Upper lobe of left lung (tissue), 6 donors: ENCODE data around the gene C1orf226. TPM values are rescaled to one million over a fixed set of nuclear protein-coding genes. Genes with fewer than 3 reads are reported as not detected.

Source experiments
- ATAC-seq, 2 donors: fragments of 200-7000 bp; cut with Tn5 transposase; one replicate each; pipeline ENCODE4 v1.9.1; 2022; ENCODE audit warnings: mild to moderate bottlenecking in 2 of 2, moderate library complexity in 2 of 2; ENCODE audit not compliant: low FRiP score in 2 of 2
- DNase-seq, 2 donors: peaks; one replicate each; pipeline ENCODE4 v3.0.0-alpha.2; 2019 to 2020
- H3K27ac ChIP-seq, 4 donors: fragments of 200-600 bp; sonication (generic); one replicate each; pipeline ENCODE4 v1.5.1; 2016 to 2019
- H3K27me3 ChIP-seq, 4 donors: fragments of 200-600 bp; sonication (generic); one replicate each; pipeline ENCODE4 v1.5.1; 2017 to 2019
- H3K36me3 ChIP-seq, 4 donors: fragments of 200-600 bp; sonication (generic); one replicate each; pipeline ENCODE4 v1.5.1; 2016 to 2019
- H3K4me1 ChIP-seq, 4 donors: fragments of 200-600 bp; sonication (generic); one replicate each; pipeline ENCODE4 v1.5.1; 2018 to 2019
- H3K4me3 ChIP-seq, 4 donors: fragments of 200-600 bp; sonication (generic); one replicate each; pipeline ENCODE4 v1.5.1; 2017 to 2019; ENCODE audit warnings: mild to moderate bottlenecking in 2 of 4, moderate library complexity in 1 of 4
- H3K9me3 ChIP-seq, 4 donors: fragments of 200-600 bp; sonication (generic); one replicate each; pipeline ENCODE4 v1.5.1; 2018 to 2019
- CTCF ChIP-seq, 6 experiments: fragments of 450-650 bp in 4 of 6; fragments of 200-600 bp in 2 of 6; sonication (generic) in 2 of 6; IDR thresholded peaks; one replicate each; pipeline ENCODE4 v1.5.1; 2016 to 2019; ENCODE audit warnings: antibody characterized with exemption in 6 of 6
- EP300 ChIP-seq, 4 donors: sonication (generic); formaldehyde crosslinking; IDR thresholded peaks; one replicate each; pipeline ENCODE4 v1.5.1; 2017; ENCODE audit warnings: antibody characterized with exemption in 4 of 4, control low read depth in 2 of 4
- POLR2A ChIP-seq, 4 donors: fragments of 450-650 bp; IDR thresholded peaks; one replicate each; pipeline ENCODE4 v1.5.1; 2016 to 2017; ENCODE audit warnings: antibody characterized with exemption in 4 of 4, mild to moderate bottlenecking in 2 of 4
- POLR2AphosphoS5 ChIP-seq, 2 donors: sonication (generic); formaldehyde crosslinking; IDR thresholded peaks; one replicate each; pipeline ENCODE4 v1.5.1; 2017; ENCODE audit warnings: antibody characterized with exemption in 2 of 2
- WGBS, 2 donors: methylation state at CpG; one replicate each; pipeline ENCODE4 v1.1.5; 2017 to 2018; 5-methylcytosine and 5-hydroxymethylcytosine counted together
- total RNA-seq, 6 donors: library from RNA; depleted of rRNA in 4 of 6; stranded (reverse); fragments of >200 nt in 4 of 6; gene quantifications; one replicate each; pipeline versions ENCODE4 v1.1.0 to v1.2.1, GENCODE V29; 2016 to 2021
- donor health status: DM: no; HTN: no; CAD: no; lungs with moderate emphysema.
- donor health status: DM: no; HTN: yes; CAD: no; lungs with severe emphysema.

C1orf226 gene
- total RNA-seq, 6 donors from 2014 or later, result 7.2 to 16.7 (median 10.9) TPM

DNA sequence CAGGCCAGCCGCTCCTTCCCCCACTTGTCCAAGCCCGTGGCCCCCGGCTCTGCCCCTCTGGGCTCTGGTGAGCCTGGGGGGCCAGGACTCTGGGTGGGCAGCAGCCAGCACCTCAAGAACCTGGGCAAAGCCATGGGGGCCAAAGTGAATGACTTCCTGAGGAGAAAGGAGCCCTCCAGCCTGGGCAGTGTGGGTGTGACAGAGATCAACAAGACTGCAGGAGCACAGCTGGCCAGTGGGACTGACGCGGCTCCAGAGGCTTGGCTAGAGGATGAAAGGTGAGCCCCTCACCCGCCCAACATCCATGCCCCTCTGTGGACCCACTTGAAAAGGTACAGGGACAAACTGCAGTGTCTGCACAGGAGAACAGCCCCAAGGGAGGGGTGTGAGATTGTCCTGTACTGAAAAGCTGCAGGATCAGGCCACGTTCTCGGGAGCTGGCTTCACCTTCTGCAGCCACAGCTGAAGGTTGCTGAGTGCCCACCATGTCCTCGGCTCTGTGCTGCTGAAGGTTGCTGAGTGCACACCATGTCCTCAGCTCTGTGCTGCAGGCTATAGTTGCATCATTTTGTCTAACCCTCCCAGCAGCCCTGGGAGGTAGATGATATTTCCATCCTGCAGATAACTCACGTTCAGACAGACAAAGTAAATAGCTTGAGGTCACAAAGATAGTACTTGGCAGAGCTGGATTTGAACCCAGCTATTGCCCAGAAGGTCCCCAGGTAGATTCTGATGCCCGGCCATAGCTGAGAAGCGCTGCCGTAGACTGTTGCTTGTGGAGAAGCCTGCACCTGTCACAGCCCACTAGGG is 618 bp downstream of the C1orf226 start:
- 87 to 98% methylated on average over 7 to 13 of the region's 13 CpGs for WGBS, 2 donors
- no peaks in the 10 kb centered on the region for H3K36me3 ChIP-seq
- no peak for TF ChIP-seq EP300 (IDR thresholded peaks at IDR 0.05)
- no peak for TF ChIP-seq CTCF (IDR thresholded peaks at IDR 0.05)
- TF ChIP-seq POLR2A (IDR thresholded peaks at IDR 0.05), result no peak
- no peak for TF ChIP-seq POLR2AphosphoS5 (IDR thresholded peaks at IDR 0.05)
- H3K4me1 ChIP-seq, result peaks cover 0 to 7% (median 3%) of the 10 kb centered on the region in 4 donors
- ATAC-seq (no peak), DNase-seq (peak in 1 of 2 donors; percentile 44)
- H3K27me3 ChIP-seq, result no peaks in the 10 kb centered on the region
- no peaks in the 10 kb centered on the region for H3K9me3 ChIP-seq
- peak overlapping the region; percentile 6 to 70 (median 44) for H3K27ac ChIP-seq
- no peak overlapping the region for H3K4me3 ChIP-seq

DNA sequence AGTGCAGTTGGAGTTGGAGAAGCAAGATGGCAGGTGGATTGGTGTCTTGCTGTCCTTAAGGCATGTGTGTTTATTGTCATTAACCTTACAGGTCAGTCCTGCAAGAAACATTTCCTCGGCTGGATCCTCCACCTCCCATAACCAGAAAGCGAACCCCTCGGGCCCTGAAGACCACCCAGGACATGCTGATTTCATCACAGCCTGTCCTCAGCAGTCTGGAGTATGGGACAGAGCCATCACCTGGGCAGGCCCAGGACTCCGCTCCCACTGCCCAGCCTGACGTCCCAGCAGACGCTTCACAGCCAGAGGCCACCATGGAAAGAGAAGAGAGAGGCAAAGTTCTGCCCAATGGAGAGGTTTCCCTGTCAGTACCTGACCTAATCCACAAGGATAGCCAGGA is 1.6 kb downstream of the C1orf226 start:
- H3K4me1 ChIP-seq, result peaks cover 0 to 7% (median 3%) of the 10 kb centered on the region in 4 donors
- TF ChIP-seq POLR2AphosphoS5 (IDR thresholded peaks at IDR 0.05), result no peak
- no peak for TF ChIP-seq CTCF (IDR thresholded peaks at IDR 0.05)
- no peak for TF ChIP-seq POLR2A (IDR thresholded peaks at IDR 0.05)
- no peak for TF ChIP-seq EP300 (IDR thresholded peaks at IDR 0.05)
- H3K9me3 ChIP-seq, result no peaks in the 10 kb centered on the region
- ATAC-seq (no peak), DNase-seq (peak in 1 of 2 donors; percentile 27)
- 89 to 92% methylated on average over 6 of the region's 6 CpGs for WGBS, 2 donors
- no peak overlapping the region for H3K4me3 ChIP-seq
- no peaks in the 10 kb centered on the region for H3K36me3 ChIP-seq
- H3K27me3 ChIP-seq, result no peaks in the 10 kb centered on the region
- no peak overlapping the region for H3K27ac ChIP-seq

DNA sequence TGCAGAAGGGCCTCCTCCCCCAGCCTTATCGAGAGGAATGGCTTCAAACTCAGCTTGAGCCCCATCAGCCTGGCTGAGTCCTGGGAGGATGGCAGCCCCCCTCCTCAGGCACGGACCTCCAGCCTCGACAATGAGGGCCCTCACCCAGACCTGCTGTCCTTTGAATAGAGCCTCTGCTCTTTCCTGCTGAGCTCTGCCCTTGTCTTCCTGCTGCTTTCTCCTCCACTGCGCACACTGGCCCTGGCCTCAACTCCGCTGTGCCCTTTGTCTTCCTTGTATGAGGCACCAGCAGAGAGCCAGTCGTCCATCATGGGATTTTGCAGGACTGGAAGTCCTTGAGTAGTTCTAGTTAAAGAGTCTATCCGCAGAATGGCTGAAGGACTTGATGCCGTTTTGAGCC is 2.0 kb downstream of the C1orf226 start:
- H3K9me3 ChIP-seq, result no peaks in the 10 kb centered on the region
- no peak overlapping the region for H3K4me3 ChIP-seq
- no peak overlapping the region for H3K27ac ChIP-seq
- DNase-seq (no peak), ATAC-seq (no peak)
- H3K27me3 ChIP-seq, result no peaks in the 10 kb centered on the region
- no peaks in the 10 kb centered on the region for H3K36me3 ChIP-seq
- TF ChIP-seq POLR2AphosphoS5 (IDR thresholded peaks at IDR 0.05) (no peak), EP300 (IDR thresholded peaks at IDR 0.05) (no peak), POLR2A (IDR thresholded peaks at IDR 0.05) (no peak), CTCF (IDR thresholded peaks at IDR 0.05) (no peak)
- WGBS, 2 donors, result 92 to 93% methylated on average over 8 of the region's 8 CpGs
- peaks cover 0 to 7% (median 3%) of the 10 kb centered on the region in 4 donors for H3K4me1 ChIP-seq

GRCh38 chr1:162384116-162384515 is 2.6 kb downstream of the C1orf226 start:
- Histone ChIP-seq H3K4me3 (no peak overlapping the region), H3K4me1 (peaks cover 0 to 7% (median 3%) of the 10 kb centered on the region in 4 donors), H3K36me3 (no peaks in the 10 kb centered on the region), H3K9me3 (no peaks in the 10 kb centered on the region), H3K27me3 (no peaks in the 10 kb centered on the region), H3K27ac (no peak overlapping the region)
- WGBS, 2 donors, result 85 to 87% methylated on average over 6 of the region's 6 CpGs
- DNase-seq (no peak), ATAC-seq (no peak)
- TF ChIP-seq EP300 (IDR thresholded peaks at IDR 0.05) (no peak), POLR2AphosphoS5 (IDR thresholded peaks at IDR 0.05) (no peak), POLR2A (IDR thresholded peaks at IDR 0.05) (no peak), CTCF (IDR thresholded peaks at IDR 0.05) (no peak)
